GM12878 (cell line): ENCODE data around the gene INO80C. TPM values are rescaled to one million over a fixed set of nuclear protein-coding genes. Genes with fewer than 3 reads are reported as not detected.

ENCODE experiments used
- ATAC-seq: fragments of 200-7000 bp; cut with Tn5 transposase; 3 replicates; pipeline ENCODE4 v1.9.1; 2020; ENCODE audit warnings: mild to moderate bottlenecking, moderate library complexity
- BruUV-seq: library from RNA; stranded (reverse); fragments of 400-500 nt; replicated peaks from 2 replicates; lab custom pipeline; 2021; lab: Mats Ljungman, UMichigan
- CTCF ChIA-PET: fragments of 300-600 bp; sonication (Branson Sonifier 250); formaldehyde crosslinking; extraction: SDS; loops from one replicate; lab custom pipeline; 2021; ENCODE audit warnings: inconsistent platforms; lab: Yijun Ruan, JAX
- POLR2A ChIA-PET: fragments of 350-600 bp; formaldehyde crosslinking; extraction: SDS; loops from one replicate; lab custom pipeline; 2021; ENCODE audit warnings: inconsistent platforms; lab: Charles Lee
- RAD21 ChIA-PET: fragments of 300-600 bp; sonication (Branson Sonifier 250); formaldehyde crosslinking; loops from one replicate; lab custom pipeline; 2023; ENCODE audit warnings: antibody characterized with exemption; ENCODE audit not compliant: unreplicated experiment; lab: Charles Lee
- SMC1A ChIA-PET: fragments of 300-600 bp; sonication (Branson Sonifier 250); formaldehyde crosslinking; loops from one replicate; lab custom pipeline; 2023; ENCODE audit not compliant: unreplicated experiment, uncharacterized antibody; lab: Charles Lee
- DNase-seq: peaks from one replicate; pipeline ENCODE4 v3.0.0-alpha.2; 2011; ENCODE audit warnings: low read depth, low spot score
- FAIRE-seq: peaks from 3 replicates; lab custom pipeline; 2011; peaks lifted over from hg19 to GRCh38; lab: Jason Lieb, UNC
- H2AFZ ChIP-seq: 2 replicates; pipeline ENCODE4 v1.6.0; 2011; ENCODE audit warnings: low read depth, low read length, control low read depth; ENCODE audit not compliant: control insufficient read depth
- H3K27ac ChIP-seq: 2 replicates; pipeline ENCODE4 v1.5.1; 2011; ENCODE audit warnings: control low read depth; ENCODE audit not compliant: control insufficient read depth, insufficient read depth
- H3K27me3 ChIP-seq, 2 experiments: replicated peaks in 1 of 2; 2 replicates each; pipeline versions ENCODE4 v1.6.0 to v1.6.1; 2011; ENCODE audit warnings: low read length in 1 of 2; ENCODE audit not compliant: control insufficient read depth in 2 of 2, insufficient read depth in 2 of 2
- H3K36me3 ChIP-seq, 2 experiments: 2 replicates each; pipeline ENCODE4 v1.5.1; 2011; ENCODE audit warnings: low read length in 1 of 2; ENCODE audit not compliant: control insufficient read depth in 2 of 2, insufficient read depth in 2 of 2
- H3K4me1 ChIP-seq: 2 replicates; pipeline ENCODE4 v1.6.1; 2011; ENCODE audit warnings: mild to moderate bottlenecking, low read length, moderate library complexity, mixed read lengths; ENCODE audit not compliant: control insufficient read depth, insufficient read depth
- H3K4me2 ChIP-seq: 2 replicates; pipeline ENCODE4 v1.6.0; 2011; ENCODE audit warnings: control low read depth; ENCODE audit not compliant: control insufficient read depth, insufficient read depth
- H3K4me3 ChIP-seq: fragments of 200-600 bp; sonication (generic); 2 replicates; pipeline ENCODE4 v1.5.1; 2016
- H3K79me2 ChIP-seq: 2 replicates; pipeline ENCODE4 v1.6.0; 2011; ENCODE audit warnings: low read length; ENCODE audit not compliant: control insufficient read depth, insufficient read depth
- H3K9ac ChIP-seq: 2 replicates; pipeline ENCODE4 v1.8.0; 2011; ENCODE audit warnings: low read length, control low read depth, mixed read lengths; ENCODE audit not compliant: control insufficient read depth, insufficient read depth
- H3K9me3 ChIP-seq: replicated peaks from 3 replicates; pipeline ENCODE4 v1.5.1; 2011; ENCODE audit warnings: mild to moderate bottlenecking, low read length; ENCODE audit not compliant: control insufficient read depth, insufficient read depth
- H4K20me1 ChIP-seq: 2 replicates; pipeline ENCODE4 v1.6.0; 2011; ENCODE audit not compliant: control insufficient read depth, insufficient read depth
- BHLHE40 ChIP-seq, 2 experiments: fragments of 450-650 bp in 1 of 2; IDR thresholded peaks; 2 replicates each; pipeline ENCODE4 v1.6.1; 2011 to 2017; ENCODE audit warnings: low read depth in 2 of 2, borderline replicate concordance in 1 of 2, improper control_type of control experiment in 1 of 2, low read length in 1 of 2, mild to moderate bottlenecking in 1 of 2
- CREM ChIP-seq: IDR thresholded peaks from 2 replicates; pipeline ENCODE4 v1.6.1; 2014; ENCODE audit warnings: antibody characterized with exemption, low read depth
- HDAC2 ChIP-seq: fragments of 200-600 bp; sonication (generic); IDR thresholded peaks from 2 replicates; pipeline ENCODE4 v1.6.1; 2017
- IKZF1 ChIP-seq: fragments of 450-650 bp; conservative IDR thresholded peaks from 2 replicates; pipeline ENCODE4 v1.6.1; 2017; ENCODE audit warnings: antibody characterized with exemption, mild to moderate bottlenecking
- KLF5 ChIP-seq: fragments of 450-650 bp; IDR thresholded peaks from 2 replicates; pipeline ENCODE4 v1.6.1; 2014; ENCODE audit warnings: mild to moderate bottlenecking; ENCODE audit not compliant: partially characterized antibody
- NR2C2 ChIP-seq: IDR thresholded peaks from 2 replicates; pipeline ENCODE4 v1.6.1; 2011; ENCODE audit warnings: borderline replicate concordance, low read depth; ENCODE audit not compliant: control insufficient read depth, insufficient read length
- RFX5 ChIP-seq: IDR thresholded peaks from 2 replicates; pipeline ENCODE4 v1.6.1; 2011; ENCODE audit warnings: low read depth, low read length, improper control_type of control experiment
- SRF ChIP-seq, 2 experiments: IDR thresholded peaks; 2 replicates each; pipeline ENCODE4 v1.6.1; 2011; ENCODE audit warnings: low read depth in 2 of 2, low read length in 2 of 2, mild to moderate bottlenecking in 1 of 2, moderate library complexity in 1 of 2
- WGBS: methylation state at CpG from one replicate; pipeline ENCODE4 v1.1.6; 2016; ENCODE audit warnings: low lambda C conversion rate; ENCODE audit not compliant: insufficient replicate concordance, insufficient coverage; ENCODE audit errors: missing lambda C conversion rate; 5-methylcytosine and 5-hydroxymethylcytosine counted together
- in situ Hi-C: fragments of 300-500 bp; cut with MboI; formaldehyde crosslinking; loops from 9 replicates; pipeline ENCODE4 v1.14.3; 2018; ENCODE audit warnings: mixed read lengths
- intact Hi-C: fragments of 100-400 bp; cut with micrococcal nuclease; formaldehyde crosslinking; loops from one replicate; pipeline ENCODE4 v1.14.2; 2022; ENCODE audit not compliant: unreplicated experiment
- polyA plus RNA-seq, 11 experiments: library from polyadenylated mRNA; depleted of rRNA in 4 of 11; unstranded in 6 of 11; stranded (reverse) in 5 of 11; fragments of >200 nt; fragmentation: Nextera tagmentation in 4 of 11; fragmentation: Illumina TruSeq in 1 of 11; extraction: Ambion mirVana in 4 of 11; extraction: Trizol in 1 of 11; gene quantifications; 1 replicate in 1 of 11; 2 replicates in 10 of 11; pipeline versions ENCODE4 v1.2.1 to v1.2.3, GENCODE V29; 2011 to 2016; ENCODE audit warnings: inconsistent platforms in 2 of 11, missing spikeins in 2 of 11, low read depth in 1 of 11
- total RNA-seq, 4 experiments: library from RNA; depleted of rRNA in 3 of 4; stranded (reverse); fragments of >200 nt in 3 of 4; fragmentation: Illumina TruSeq in 1 of 4; extraction: Trizol in 1 of 4; gene quantifications; 2 replicates each; pipeline versions ENCODE4 v1.2.1 to v1.2.3, GENCODE V29; 2013 to 2021

INO80C gene
- total and polyA plus RNA-seq, 10 of the 15 experiments (the other 5 are each of a cell fraction or from before 2014, with no cell fraction given): 9.9 to 43.2 (median 30.1) TPM

- CTCF ChIA-PET: interaction anchor here (1.0 to 1.6 kb wide), 4 partner anchors 37 to 135 kb away, joined by 3 read pairs; no protein-coding TSS in a partner anchor
- H3K4me3 ChIP-seq: no peak overlapping the region
- no peaks in the 10 kb centered on the region for H4K20me1 ChIP-seq
- no peak overlapping the region for H3K4me2 ChIP-seq
- H3K79me2 ChIP-seq: no peaks in the 10 kb centered on the region
- SMC1A ChIA-PET: interaction anchor here (1.0 to 2.7 kb wide), 4 partner anchors 9 to 311 kb away, joined by 3 to 11 read pairs (median 6); no protein-coding TSS in a partner anchor
- ATAC-seq (no peak), FAIRE-seq (no peak), DNase-seq (no peak)
- H3K4me1 ChIP-seq: no peaks in the 10 kb centered on the region
- H3K36me3 ChIP-seq: no peaks in the 10 kb centered on the region
- in situ Hi-C loops (no loop called here), intact Hi-C loops (no loop called here)
- RAD21 ChIA-PET: interaction anchor here (0.8 to 1.4 kb wide), 2 partner anchors 14 to 181 kb away, joined by 3 to 4 read pairs; no protein-coding TSS in a partner anchor
- peaks cover 0 to 3% of the 10 kb centered on the region in 2 experiments; a peak in 2 of 4 replicates for H3K27me3 ChIP-seq
- POLR2A ChIA-PET: no interaction called here
- WGBS: 51% methylated on average over 9 of the region's 9 CpGs
- no peak overlapping the region for H2AFZ ChIP-seq
- H3K27ac ChIP-seq: no peak overlapping the region
- TF ChIP-seq SRF (IDR thresholded peaks at IDR 0.05; ENCODE audit: low read depth in 2 of 2, low read length in 2 of 2) (no peak), IKZF1 (peak; percentile 41), HDAC2 (no peak), BHLHE40 (IDR thresholded peaks at IDR 0.05; ENCODE audit: borderline replicate concordance in 1 of 2, low read depth in 2 of 2, low read length in 1 of 2) (peak in 1 of 2 experiments; percentile 48; a peak in 2 of 4 replicates), RFX5 (no peak), CREM (no peak), NR2C2 (no peak), KLF5 (no peak)
- H3K9ac ChIP-seq: no peak overlapping the region
- no peaks in the 10 kb centered on the region; the same call in 2 of the 3 replicates for H3K9me3 ChIP-seq
- BruUV-seq: no TSS peak
These were observed 28.2 kb upstream of the INO80C start for GRCh38 chr18:35525795-35526494.
